GM18951 (cell line): ENCODE data around the gene GMPR2.

Experiments used
- POLR2A ChIP-seq: IDR thresholded peaks from 4 replicates; pipeline ENCODE4 v1.6.1; 2011; ENCODE audit warnings: mild to moderate bottlenecking; ENCODE audit not compliant: insufficient read length, insufficient read depth; ENCODE audit errors: extremely low read depth
- in situ Hi-C: fragments of 300-500 bp; cut with MboI; formaldehyde crosslinking; loops from one replicate; pipeline ENCODE4 v1.12.0; 2022; ENCODE audit warnings: low sequenced_read_pairs, mixed read lengths, inconsistent platforms; ENCODE audit not compliant: unreplicated experiment

Gene GMPR2

DNA sequence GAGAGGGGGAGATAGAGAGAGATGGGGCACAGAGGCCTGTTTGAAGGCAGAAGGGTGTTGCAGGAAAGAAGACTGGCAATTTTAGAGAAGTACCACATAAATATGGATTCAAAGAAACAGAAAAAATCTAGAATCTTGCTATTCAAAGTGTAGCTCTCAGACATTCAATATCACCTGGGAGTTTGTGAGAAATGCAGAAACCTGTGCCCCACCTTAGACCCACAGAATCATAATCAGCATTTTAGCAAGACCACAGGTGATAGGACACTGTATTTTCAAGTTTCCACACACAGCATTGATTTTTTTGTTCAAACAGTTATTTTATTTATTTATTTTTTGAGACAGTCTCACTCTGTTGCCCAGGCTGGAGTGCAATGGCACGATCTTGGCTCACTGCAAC is 3.8 kb upstream of the GMPR2 start:
- TF ChIP-seq POLR2A: no peak
- in situ Hi-C loops: no loop called here

DNA sequence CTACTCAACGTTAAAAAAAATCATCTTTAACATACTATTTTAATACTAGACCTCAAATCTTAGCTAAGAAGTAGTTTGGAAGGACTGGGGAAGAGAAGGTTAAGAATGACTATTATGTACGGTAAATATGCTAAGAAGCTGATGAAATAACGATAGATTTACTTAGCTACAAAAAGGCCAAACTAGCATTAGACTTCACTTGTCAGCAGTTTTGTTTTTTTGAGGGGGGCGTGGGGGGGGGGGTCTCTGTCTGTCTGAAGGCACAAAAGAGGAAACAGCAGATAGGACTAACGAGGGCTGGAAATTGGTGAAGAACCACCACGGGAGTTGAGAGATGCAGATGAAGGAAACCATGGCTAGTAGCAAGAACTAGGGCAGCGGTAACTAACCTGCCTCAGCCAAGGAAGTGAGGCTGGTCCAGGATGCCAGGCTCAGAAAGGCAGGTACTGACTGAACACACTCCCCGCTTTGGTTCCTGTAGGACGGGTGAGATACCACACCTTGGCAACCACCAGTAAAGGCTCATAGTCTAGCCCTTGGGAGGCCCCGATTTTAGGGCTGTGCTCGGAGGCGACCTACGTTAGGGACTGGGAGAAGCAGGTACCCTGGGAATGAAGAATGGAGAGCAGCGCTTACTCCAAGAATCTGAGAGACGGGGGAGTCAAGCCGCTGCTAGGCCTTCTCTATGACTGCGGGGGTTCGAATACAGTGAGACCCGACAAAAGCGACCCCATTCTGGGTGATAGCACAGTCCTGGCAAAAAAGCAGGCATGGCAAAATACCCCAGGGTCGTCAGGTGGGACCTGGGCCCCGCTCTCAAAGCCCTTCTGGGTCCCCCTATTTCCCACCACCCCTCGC is 1.2 kb upstream of the GMPR2 start:
- in situ Hi-C loops: no loop called here

DNA sequence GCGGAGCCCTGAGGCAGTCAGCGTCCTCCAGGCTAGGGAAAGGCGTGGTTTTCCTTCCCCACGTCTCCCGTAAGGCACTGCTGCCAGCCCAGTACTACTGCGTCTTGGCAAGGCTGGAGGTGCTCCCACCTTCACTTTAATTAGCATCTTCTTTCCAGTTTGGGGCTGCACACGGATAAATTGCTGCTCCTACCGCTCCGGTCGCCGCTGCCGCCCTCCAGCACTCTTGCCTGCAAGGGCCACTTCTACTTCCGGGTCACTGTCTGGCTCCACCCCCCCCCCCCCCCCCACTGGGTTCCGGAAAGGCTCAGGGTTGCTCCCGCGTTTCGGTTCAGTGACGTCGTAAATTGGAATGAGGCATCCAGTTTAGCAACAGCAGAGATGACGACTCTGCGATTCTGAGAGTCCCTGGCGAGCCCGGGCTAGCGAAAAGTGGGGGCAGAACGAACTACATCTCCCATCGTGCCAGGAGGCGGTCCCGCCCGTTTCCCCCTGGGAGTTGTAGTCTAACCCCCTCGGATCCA is 546 bp upstream of the GMPR2 start, which contains the start of gene NEDD8:
Gene NEDD8 (minus strand): TSS at position 247 of the 524 bp plus-strand sequence. CDS start 100 bp downstream, at position 147.
- TF ChIP-seq POLR2A: peak; percentile 65
- in situ Hi-C loops: no loop called here

More for the DNA sequence above, 1.2 kb upstream of the GMPR2 start:
- no peak for TF ChIP-seq POLR2A

DNA sequence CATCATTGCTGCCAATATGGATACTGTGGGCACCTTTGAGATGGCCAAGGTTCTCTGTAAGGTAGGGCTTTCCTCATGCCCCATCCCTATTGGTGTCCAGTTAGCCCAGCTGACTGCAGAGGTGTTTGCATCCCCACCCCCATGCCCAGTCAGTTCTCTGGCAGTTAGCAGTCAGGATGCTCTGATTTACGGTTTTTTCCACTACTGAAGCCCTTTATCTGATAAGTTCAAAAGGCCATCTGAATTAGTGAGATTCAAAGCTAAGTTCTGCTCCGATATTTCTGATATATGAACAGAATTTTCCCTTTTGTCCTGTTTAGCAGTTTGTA is 773 bp downstream of the GMPR2 start:
- in situ Hi-C loops: no loop called here
- TF ChIP-seq POLR2A: no peak

DNA sequence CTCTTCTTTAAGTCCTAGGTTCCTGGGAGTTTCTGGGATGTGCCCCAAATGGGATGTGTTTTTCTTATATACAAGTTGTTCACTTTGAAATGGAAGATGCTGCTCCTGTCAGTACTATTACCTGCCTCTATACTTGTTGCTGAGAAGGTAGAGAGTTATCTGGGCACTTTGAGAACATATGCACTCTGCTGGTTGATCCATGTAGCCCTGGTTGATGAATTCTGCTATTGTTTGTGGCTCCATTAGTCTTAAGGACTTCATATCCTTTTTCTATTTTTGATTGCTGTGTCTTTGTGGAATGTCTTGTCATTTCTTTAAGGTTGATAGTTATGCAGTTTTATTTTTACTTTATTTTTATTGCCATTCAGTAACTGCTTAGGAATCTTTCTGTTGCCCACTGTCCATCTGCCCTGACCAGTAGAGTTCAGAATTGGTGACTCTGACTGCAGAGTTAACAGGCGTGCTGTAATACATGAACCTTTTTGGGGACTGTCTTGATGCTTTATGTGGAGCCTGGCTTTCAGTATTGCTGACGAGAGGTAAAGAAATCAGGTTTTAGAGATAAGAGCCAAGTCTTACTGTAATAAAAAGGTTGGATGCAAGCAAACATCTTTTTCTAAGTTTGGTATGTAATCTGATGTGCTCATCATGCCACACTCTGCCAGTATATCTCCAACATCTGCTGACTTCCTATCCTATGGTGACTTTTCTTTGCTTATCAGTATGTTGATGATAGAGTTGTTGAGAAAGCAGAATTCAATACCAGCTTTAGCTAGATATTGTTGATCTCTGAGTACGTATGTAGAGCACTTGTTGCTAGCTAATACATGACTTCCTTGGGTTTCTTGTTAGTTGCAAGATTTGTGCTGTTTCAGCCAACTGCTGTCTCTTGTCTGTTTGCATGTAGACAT is 1.6 kb downstream of the GMPR2 start:
- TF ChIP-seq POLR2A: no peak
- in situ Hi-C loops: no loop called here

DNA sequence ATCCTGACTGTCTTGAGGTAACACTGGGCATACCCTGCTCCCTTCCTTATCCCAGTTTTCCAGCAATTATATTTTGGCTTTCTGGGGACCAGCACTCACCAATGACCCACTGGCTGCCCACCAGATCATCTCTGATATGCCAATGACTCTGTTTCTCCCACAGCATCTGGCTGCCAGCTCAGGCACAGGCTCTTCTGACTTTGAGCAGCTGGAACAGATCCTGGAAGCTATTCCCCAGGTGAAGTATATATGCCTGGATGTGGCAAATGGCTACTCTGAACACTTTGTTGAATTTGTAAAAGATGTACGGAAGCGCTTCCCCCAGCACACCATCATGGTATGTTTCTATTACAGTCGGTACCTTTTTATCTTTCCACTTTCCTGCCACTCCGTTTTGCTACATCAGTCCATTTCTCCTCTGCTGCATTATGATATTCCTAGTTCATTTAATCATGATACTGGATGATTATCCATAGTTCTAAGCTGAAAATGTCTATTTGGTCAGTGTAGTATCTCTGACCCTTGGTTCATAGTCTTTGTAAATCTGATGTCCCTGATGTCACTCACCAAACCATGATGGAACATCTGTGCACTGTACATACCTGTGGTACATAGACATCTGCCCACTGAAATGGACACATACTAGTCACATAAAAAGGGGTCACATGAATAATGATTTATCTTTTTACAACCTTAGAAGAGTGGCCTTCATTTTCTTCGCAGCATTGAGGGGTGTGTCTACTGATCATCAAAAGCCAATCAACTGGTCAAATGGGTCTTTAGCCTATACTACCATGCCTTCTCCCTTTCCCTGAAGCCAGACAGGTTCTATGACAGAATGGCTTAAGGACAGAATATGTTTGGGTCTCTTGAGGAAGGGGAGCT is 3.3 kb downstream of the GMPR2 start:
- in situ Hi-C loops: no loop called here

DNA sequence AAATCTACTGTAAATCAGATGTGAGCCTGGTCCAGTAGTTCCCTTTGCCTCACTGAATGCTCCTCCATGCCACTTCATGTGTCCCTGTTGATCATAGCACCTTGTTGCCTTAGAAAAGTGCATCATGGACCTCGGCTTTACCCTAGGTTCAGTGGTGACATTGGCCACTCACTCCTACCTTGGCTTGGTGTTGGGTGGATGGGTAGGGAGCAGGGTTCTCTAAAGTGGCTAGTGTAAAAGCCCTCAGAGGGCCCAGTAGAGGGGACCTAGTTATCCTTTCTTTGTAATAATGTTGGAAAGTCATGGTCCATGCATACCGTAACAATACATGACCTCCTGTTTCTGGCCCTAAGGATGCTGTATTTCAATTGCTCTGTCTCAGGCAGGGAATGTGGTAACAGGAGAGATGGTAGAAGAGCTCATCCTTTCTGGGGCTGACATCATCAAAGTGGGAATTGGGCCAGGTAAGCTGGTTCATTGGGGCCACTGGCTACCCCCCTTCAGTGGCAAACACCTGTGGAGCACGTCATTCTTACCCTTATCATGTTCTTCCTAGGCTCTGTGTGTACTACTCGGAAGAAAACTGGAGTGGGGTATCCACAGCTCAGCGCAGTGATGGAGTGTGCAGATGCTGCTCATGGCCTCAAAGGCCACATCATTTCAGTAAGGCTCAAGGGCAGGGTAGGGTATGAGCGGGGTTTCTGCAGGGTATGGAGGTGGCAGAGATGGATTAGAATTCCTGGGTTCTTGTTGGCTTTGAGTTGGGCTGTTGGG is 4.1 kb downstream of the GMPR2 start:
- TF ChIP-seq POLR2A: peak; percentile 12
- in situ Hi-C loops: no loop called here

More for the DNA sequence above, 3.3 kb downstream of the GMPR2 start:
- TF ChIP-seq POLR2A: peak; percentile 15

DNA sequence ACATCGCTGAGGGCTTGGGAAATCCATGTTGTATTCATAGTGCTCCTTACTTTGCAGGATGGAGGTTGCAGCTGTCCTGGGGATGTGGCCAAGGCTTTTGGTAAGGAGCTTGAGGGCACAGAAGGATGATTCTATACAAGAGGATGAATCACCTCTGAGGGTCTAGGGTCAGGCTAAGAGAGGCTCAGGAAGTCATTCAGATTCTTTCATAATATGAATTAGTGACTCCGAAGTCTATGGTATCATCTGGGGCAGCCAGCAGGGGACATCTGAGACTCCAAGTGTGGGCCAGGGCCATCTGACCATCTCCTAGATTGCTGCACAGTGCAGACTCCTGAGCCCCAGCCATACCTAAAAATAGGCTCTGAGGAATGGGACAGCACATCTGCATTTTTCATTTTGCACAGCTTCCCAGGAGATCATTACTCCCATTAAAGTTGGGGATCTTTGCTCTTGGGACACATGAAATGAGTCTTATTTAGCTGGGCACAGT is 4.8 kb downstream of the GMPR2 start:
- no peak for TF ChIP-seq POLR2A
- in situ Hi-C loops: no loop called here

DNA sequence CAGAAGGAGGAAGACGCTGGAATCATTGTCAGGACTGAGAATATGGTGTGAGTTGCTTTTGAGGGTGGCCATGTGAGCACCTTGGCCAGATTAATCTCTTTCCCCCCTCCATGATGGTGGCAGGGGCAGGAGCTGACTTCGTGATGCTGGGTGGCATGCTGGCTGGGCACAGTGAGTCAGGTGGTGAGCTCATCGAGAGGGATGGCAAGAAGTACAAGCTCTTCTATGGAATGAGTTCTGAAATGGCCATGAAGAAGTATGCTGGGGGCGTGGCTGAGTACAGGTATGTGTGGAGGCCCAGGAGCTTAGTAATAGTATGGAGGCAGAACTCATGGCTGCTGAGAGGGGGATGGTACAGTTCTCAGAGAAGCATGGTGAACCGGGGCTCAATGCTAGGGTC is 5.4 kb downstream of the GMPR2 start:
- TF ChIP-seq POLR2A: no peak
- in situ Hi-C loops: no loop called here

DNA sequence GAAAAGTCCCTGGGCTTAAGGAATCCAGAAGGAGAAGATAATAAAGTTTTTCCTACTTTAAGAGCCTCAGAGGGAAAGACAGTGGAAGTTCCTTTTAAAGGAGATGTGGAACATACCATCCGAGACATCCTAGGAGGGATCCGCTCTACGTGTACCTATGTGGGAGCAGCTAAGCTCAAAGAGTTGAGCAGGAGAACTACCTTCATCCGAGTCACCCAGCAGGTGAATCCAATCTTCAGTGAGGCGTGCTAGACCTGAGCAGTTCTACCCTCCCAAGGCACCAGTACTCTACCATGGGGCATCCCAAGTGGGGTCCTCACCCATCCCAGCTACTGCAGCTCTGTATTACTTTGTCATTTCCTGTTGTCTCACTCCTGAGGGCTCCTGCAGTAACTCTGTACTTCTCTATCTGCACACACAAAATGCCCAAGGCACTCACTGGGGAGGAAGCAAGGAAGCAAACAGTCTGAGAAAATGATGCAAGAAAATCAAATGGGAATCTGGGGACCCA is 5.9 kb downstream of the GMPR2 start:
- in situ Hi-C loops: no loop called here
- peak; percentile 13 for TF ChIP-seq POLR2A

DNA sequence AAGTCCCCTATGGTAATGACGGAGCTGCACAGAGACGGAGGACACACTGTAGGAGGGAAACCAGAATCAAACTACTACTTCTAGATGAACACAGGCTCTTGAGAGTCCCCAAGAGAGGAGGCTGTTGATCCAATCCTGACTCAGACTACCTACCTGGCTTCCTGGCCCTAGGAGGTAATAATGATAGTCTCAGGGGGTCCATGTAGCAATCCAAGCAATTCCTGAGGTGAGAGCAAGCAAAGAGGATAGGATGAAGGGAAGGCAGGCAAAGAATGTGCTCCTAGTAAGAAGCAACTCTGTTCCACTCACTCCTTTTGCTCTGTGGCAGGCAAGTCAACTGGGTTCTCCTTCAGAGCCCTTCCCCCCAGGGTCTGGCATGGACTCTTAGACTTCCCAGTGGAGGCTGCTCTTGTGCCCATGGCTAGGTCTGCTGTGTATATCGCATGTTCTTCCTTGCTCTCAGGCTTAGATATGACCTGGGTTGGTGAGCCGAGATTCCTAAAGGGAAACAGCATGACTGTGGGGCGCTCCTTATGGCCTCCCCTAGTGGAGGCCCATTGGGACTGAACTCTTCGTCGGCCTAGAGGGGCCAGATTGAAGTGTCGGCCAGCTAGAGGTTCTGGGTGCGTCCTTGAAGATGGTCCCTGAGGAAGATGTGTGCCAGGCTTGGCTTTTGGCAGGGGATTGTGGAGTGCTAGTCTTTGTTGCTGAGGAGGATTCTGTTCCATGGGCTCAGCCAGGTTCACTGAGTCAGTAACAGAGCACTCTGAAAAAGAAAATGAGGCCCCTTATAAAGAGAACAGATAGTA is 7.6 kb downstream of the GMPR2 start:
- in situ Hi-C loops: loop anchor here (5.0 kb wide), 1 partner anchor 57 kb away; the partner anchor contains the start of genes DHRS1 and NOP9
- TF ChIP-seq POLR2A: peak; percentile 11
